Mucosa of descending colon (tissue), 3 donors: ENCODE data around the gene HNRNPA1. TPM values are rescaled to one million over a fixed set of nuclear protein-coding genes. Genes with fewer than 3 reads are reported as not detected.
A peak's percentile ranks its signal among the peaks of the same experiment; 100 is the strongest.
"Not testable (repeated sequence)": the region's sequence is repeated elsewhere in the genome, so short reads cannot be mapped to it uniquely, and the experiment has no call there.

ENCODE experiments used
- ATAC-seq: fragments of 200-7000 bp; cut with Tn5 transposase; one replicate; pipeline ENCODE4 v1.9.1; 2020; ENCODE audit warnings: mild to moderate bottlenecking, moderate library complexity
- DNase-seq, 3 donors: peaks; one replicate each; pipeline ENCODE4 v3.0.0-alpha.2; 2020
- H3K36me3 ChIP-seq: fragments of 200-600 bp; one replicate; pipeline ENCODE4 v1.8.0; 2021; ENCODE audit warnings: low read depth, mild to moderate bottlenecking
- H3K4me1 ChIP-seq: fragments of 200-600 bp; one replicate; pipeline ENCODE4 v1.8.0; 2021; ENCODE audit warnings: low read depth, mild to moderate bottlenecking
- H3K4me3 ChIP-seq: fragments of 200-600 bp; one replicate; pipeline ENCODE4 v1.8.0; 2021; ENCODE audit warnings: mild to moderate bottlenecking
- H3K9me3 ChIP-seq: fragments of 200-600 bp; one replicate; pipeline ENCODE4 v1.8.0; 2021; ENCODE audit warnings: mild to moderate bottlenecking
- CTCF ChIP-seq: fragments of 200-600 bp; IDR thresholded peaks from one replicate; pipeline ENCODE4 v1.8.0; 2022; ENCODE audit warnings: antibody characterized with exemption, mild to moderate bottlenecking
- intact Hi-C, 2 donors: fragments of 100-400 bp; cut with DNase I in 1 of 2; cut with micrococcal nuclease in 1 of 2; formaldehyde crosslinking; loops; one replicate each; pipeline versions ENCODE4 v1.11.0 to v1.11.1; 2022; cut with DNase I, micrococcal nuclease
- total RNA-seq, 3 donors: library from RNA; stranded (reverse); fragmentation: NEBNext Ultra II Directional in 2 of 3; extraction: Animal tissue kit (Norgen Biotek cat#: 25700) in 2 of 3; gene quantifications; one replicate each; pipeline versions ENCODE4 v1.2.1 to v1.2.4, GENCODE V29; 2021 to 2023
- donor health status: DM: no; HTN: no; CAD: no; lungs with moderate emphysema.
- donor health status: DM: no; HTN: no; CAD: no.
- donor health status: DM: no; HTN: yes; CAD: no.

Gene HNRNPA1
- total RNA-seq, 3 donors from 2014 or later, result 580 to 894 (median 610) TPM

GRCh38 chr12:54324617-54325441 lies 44.3 kb downstream of the HNRNPA1 start, which contains the start of gene COPZ1:
TSS of gene COPZ1 (plus strand) at chr12:54325131. CDS start at chr12:54325164, 33 bp downstream.
- intact Hi-C loops, result no loop called here
- peak within 1 kb of the TSS; percentile 63 for H3K4me3 ChIP-seq
- no peaks in the 10 kb centered on the region for H3K9me3 ChIP-seq
- ATAC-seq, result peak; percentile 98
- H3K36me3 ChIP-seq, result no peaks in the 10 kb centered on the region
- peak; percentile 93 to 98 (median 96) for DNase-seq
- H3K4me1 ChIP-seq, result peaks cover 20% of the 10 kb centered on the region
- TF ChIP-seq CTCF, result peak; percentile 52

DNA sequence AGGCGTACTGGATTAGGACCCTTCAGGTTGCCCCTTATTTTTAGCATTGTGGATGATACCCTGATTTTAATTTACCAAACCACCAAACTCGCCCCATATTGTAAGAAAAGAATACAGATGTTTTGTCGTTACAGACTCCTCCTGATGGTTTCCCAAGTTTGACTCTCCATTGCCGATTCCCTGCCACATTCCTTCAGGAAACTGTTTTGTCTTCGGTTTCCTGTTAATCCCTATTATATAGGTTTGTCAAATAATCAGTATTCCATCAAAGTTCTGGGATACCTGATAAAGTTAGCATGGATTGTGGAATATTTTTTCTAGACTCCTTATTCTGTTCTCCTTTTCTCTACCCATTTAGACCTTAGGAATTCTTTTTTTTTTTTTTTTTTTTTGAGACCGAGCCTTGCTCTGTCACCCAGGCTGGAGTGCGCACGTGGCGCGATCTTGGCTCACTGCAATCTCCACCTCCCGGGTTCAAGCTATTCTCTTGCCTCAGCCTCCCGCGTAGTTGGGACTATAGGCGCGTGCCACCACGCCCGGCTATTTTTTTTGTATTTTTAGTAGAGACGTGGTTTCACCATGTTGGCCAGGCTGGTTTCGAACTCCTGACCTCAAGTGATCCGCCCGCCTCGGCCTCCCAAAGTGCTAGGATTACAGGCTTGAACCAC lies 45.0 kb downstream of the HNRNPA1 start:
- H3K9me3 ChIP-seq, H3K36me3 ChIP-seq, DNase-seq, ATAC-seq, intact Hi-C loops: not testable (repeated sequence)
- Histone ChIP-seq H3K4me3 (peak overlapping the region; percentile 63), H3K4me1 (peaks cover 28% of the 10 kb centered on the region)

DNA sequence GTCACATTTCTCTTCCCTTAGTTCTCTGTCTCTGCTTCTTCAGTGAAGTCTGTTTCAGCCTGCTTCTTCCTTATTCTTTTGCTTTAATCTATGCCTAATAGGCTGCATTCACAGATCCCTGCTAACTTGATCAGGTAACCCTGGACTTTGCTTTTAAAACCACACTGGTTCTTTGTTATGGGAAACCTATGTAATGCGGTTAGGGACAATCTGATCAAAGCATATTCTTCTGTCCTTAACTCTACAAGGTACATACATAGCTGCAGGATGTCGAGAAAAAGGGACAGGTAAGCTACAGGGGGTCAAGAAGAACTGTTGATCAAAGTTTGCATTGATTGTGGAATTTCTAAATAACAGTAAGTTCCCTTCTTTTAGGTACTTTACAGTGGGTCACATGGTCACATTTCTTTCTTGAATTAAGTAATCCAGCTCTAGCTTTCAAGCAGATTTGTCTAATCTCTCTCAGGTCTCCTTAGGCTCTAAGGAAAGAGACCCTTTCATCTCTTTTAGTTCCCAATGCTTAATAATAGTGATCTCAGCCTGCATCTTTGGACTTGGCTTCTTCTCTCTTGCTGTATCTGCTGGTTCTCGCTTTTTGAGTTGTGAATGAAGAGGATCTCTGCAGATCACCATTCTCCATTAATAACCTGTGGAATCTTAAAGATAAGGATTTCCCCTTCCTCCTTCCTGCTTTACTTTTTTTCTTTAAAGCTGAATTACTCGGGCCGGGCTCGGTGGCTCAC lies 48.2 kb downstream of the HNRNPA1 start:
- intact Hi-C loops, result no loop called here
- Histone ChIP-seq H3K36me3 (no peaks in the 10 kb centered on the region), H3K4me1 (peaks cover 36% of the 10 kb centered on the region), H3K9me3 (no peaks in the 10 kb centered on the region), H3K4me3 (no peak overlapping the region)
- TF ChIP-seq CTCF, result no peak
- no peak for ATAC-seq
- DNase-seq, result no peak

DNA sequence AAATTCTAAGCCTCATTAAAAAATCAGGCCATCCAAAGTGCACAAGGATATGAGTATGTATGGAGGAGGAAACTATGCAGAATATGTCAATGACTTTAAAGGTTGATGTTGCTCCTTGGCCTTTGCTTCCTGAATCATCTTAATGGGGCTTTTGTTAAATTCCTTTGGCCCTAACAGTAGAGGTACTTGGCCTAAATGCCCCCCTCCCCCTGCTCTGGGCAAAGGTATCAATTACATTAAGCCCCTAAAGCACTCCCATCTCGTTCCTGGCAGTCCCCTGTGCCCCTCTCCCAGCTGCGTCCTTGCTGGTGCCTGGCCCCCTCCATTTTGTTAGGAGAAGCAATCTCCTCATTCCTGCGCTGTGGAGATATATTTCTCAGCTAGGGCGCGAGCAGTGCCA lies 49.2 kb downstream of the HNRNPA1 start:
- H3K4me1 ChIP-seq, result peaks cover 32% of the 10 kb centered on the region
- no peaks in the 10 kb centered on the region for H3K36me3 ChIP-seq
- intact Hi-C loops, result no loop called here
- ATAC-seq (no peak), DNase-seq (no peak)
- no peaks in the 10 kb centered on the region for H3K9me3 ChIP-seq
- H3K4me3 ChIP-seq, result no peak overlapping the region
- TF ChIP-seq CTCF, result no peak

GRCh38 chr12:54330442-54330841 lies 49.9 kb downstream of the HNRNPA1 start:
- no peak for ATAC-seq
- intact Hi-C loops, result no loop called here
- no peaks in the 10 kb centered on the region for H3K9me3 ChIP-seq

More at GRCh38 chr12:54330442-54330841, 49.9 kb downstream of the HNRNPA1 start:
- no peak for DNase-seq
- Histone ChIP-seq H3K4me3 (no peak overlapping the region), H3K36me3 (no peaks in the 10 kb centered on the region), H3K4me1 (peaks cover 32% of the 10 kb centered on the region)
- no peak for TF ChIP-seq CTCF
